CD14-positive monocyte (primary cell): ENCODE measurements around the gene CNGA1. TPM values are rescaled to one million over a fixed set of nuclear protein-coding genes. Genes with fewer than 3 reads are reported as not detected.
"Not testable (repeated sequence)": the region's sequence is repeated elsewhere in the genome, so short reads cannot be mapped to it uniquely, and the experiment has no call there.

ENCODE experiments used
- DNase-seq, 3 donors: peaks; one replicate each; pipeline ENCODE4 v3.0.0-alpha.2; 2011 to 2022
- H2AFZ ChIP-seq: 2 replicates; pipeline ENCODE4 v1.6.0; 2012; ENCODE audit warnings: mild to moderate bottlenecking, low read depth, low read length, inconsistent platforms; ENCODE audit not compliant: insufficient read depth, poor library complexity, severe bottlenecking
- H3K27ac ChIP-seq, 2 donors: 1 replicate in 1 of 2; 2 replicates in 1 of 2; pipeline ENCODE4 v1.5.1; 2012 to 2013; ENCODE audit warnings: low read length in 2 of 2, control low read depth in 1 of 2, inconsistent platforms in 1 of 2, low read depth in 1 of 2, mild to moderate bottlenecking in 1 of 2
- H3K27me3 ChIP-seq, 2 donors: one replicate each; pipeline versions ENCODE4 v1.6.0 to v1.6.1; 2011 to 2013; ENCODE audit warnings: low read length in 2 of 2; ENCODE audit not compliant: control insufficient read depth in 2 of 2, insufficient read depth in 2 of 2
- H3K36me3 ChIP-seq, 2 donors: replicated peaks in 1 of 2; 1 replicate in 1 of 2; 2 replicates in 1 of 2; pipeline versions ENCODE4 v1.5.1 to v1.6.1; 2012 to 2013; ENCODE audit warnings: low read length in 2 of 2, control low read depth in 1 of 2, inconsistent platforms in 1 of 2, mild to moderate bottlenecking in 1 of 2; ENCODE audit not compliant: insufficient read depth in 2 of 2, control insufficient read depth in 1 of 2
- H3K4me1 ChIP-seq, 2 donors: 1 replicate in 1 of 2; 2 replicates in 1 of 2; pipeline versions ENCODE4 v1.5.1 to v1.6.1; 2012 to 2013; ENCODE audit warnings: low read length in 2 of 2, control low read depth in 1 of 2, inconsistent platforms in 1 of 2, mild to moderate bottlenecking in 1 of 2, moderate library complexity in 1 of 2; ENCODE audit not compliant: insufficient read depth in 2 of 2, control insufficient read depth in 1 of 2
- H3K4me2 ChIP-seq: replicated peaks from 2 replicates; pipeline ENCODE3; 2012; ENCODE audit warnings: low read length, moderate library complexity, mild to moderate bottlenecking; ENCODE audit not compliant: poor library complexity, severe bottlenecking; ENCODE audit errors: extremely low read depth
- H3K4me3 ChIP-seq, 3 experiments: fragments of 200-600 bp in 1 of 3; sonication (generic) in 1 of 3; replicated peaks in 1 of 3; 1 replicate in 2 of 3; 2 replicates in 1 of 3; pipeline ENCODE4 v1.5.1; 2011 to 2013; ENCODE audit warnings: low read length in 3 of 3, mild to moderate bottlenecking in 3 of 3, control low read depth in 2 of 3, low read depth in 2 of 3, inconsistent platforms in 1 of 3, moderate library complexity in 1 of 3
- H3K79me2 ChIP-seq: 2 replicates; pipeline ENCODE4 v1.6.0; 2012; ENCODE audit warnings: mild to moderate bottlenecking, control low read depth, inconsistent platforms, low read length, moderate library complexity; ENCODE audit not compliant: insufficient read depth
- H3K9ac ChIP-seq: 2 replicates; pipeline ENCODE4 v1.6.0; 2017; ENCODE audit warnings: low read length, mild to moderate bottlenecking; ENCODE audit not compliant: insufficient read depth, poor library complexity, severe bottlenecking
- H3K9me3 ChIP-seq, 2 donors: replicated peaks in 1 of 2; 1 replicate in 1 of 2; 2 replicates in 1 of 2; pipeline versions ENCODE4 v1.5.1 to v1.6.1; 2012 to 2013; ENCODE audit warnings: low read length in 2 of 2, control low read depth in 1 of 2; ENCODE audit not compliant: control insufficient read depth in 1 of 2, insufficient read depth in 1 of 2
- H4K20me1 ChIP-seq: 2 replicates; pipeline ENCODE4 v1.6.0; 2012; ENCODE audit warnings: mild to moderate bottlenecking, low read length, control low read depth, moderate library complexity; ENCODE audit not compliant: insufficient read depth
- H3K27ac Mint-ChIP-seq, 7 donors: one replicate each; pipeline ENCODE4 v1.8.0; 2020; ENCODE audit warnings: mild to moderate bottlenecking in 7 of 7, mixed read lengths in 7 of 7, moderate library complexity in 6 of 7, inconsistent platforms in 2 of 7
- H3K27me3 Mint-ChIP-seq, 3 donors: one replicate each; pipeline ENCODE4 v1.8.0; 2021 to 2022; ENCODE audit warnings: low read depth in 3 of 3, mild to moderate bottlenecking in 3 of 3, mixed read lengths in 3 of 3, moderate library complexity in 3 of 3, inconsistent platforms in 1 of 3
- H3K36me3 Mint-ChIP-seq, 2 donors: one replicate each; pipeline ENCODE4 v1.8.0; 2020; ENCODE audit warnings: mixed read lengths in 2 of 2, inconsistent platforms in 1 of 2, mild to moderate bottlenecking in 1 of 2
- H3K4me1 Mint-ChIP-seq: one replicate; pipeline ENCODE4 v1.8.0; 2020; ENCODE audit warnings: mild to moderate bottlenecking, mixed read lengths
- H3K4me3 Mint-ChIP-seq, 2 donors: one replicate each; pipeline ENCODE4 v1.8.0; 2020; ENCODE audit warnings: mild to moderate bottlenecking in 2 of 2, mixed read lengths in 2 of 2, moderate library complexity in 1 of 2
- H3K9me3 Mint-ChIP-seq, 7 donors: one replicate each; pipeline ENCODE4 v1.8.0; 2020 to 2022; ENCODE audit warnings: mixed read lengths in 7 of 7, mild to moderate bottlenecking in 6 of 7, moderate library complexity in 6 of 7, inconsistent platforms in 2 of 7
- WGBS: methylation state at CpG from one replicate; pipeline ENCODE4 v1.1.5; 2013; ENCODE audit warnings: missing lambda C conversion rate; ENCODE audit not compliant: insufficient coverage; 5-methylcytosine and 5-hydroxymethylcytosine counted together
- intact Hi-C, 2 donors: fragments of 100-400 bp; cut with micrococcal nuclease; formaldehyde crosslinking; loops; one replicate each; pipeline versions ENCODE4 v1.15.0 to v1.15.1; 2023
- polyA plus RNA-seq, 3 donors: library from polyadenylated mRNA; depleted of rRNA in 1 of 3; unstranded in 2 of 3; stranded (reverse) in 1 of 3; fragments of 300-500 nt in 2 of 3; fragments of >200 nt in 1 of 3; fragmentation: Illumina TruSeq in 2 of 3; gene quantifications; 1 replicate in 2 of 3; 2 replicates in 1 of 3; pipeline ENCODE4 v1.2.3, GENCODE V29; 2012 to 2021
- TF ChIP-seq, protein P1 (sequence below): fragments of 200-600 bp; IDR thresholded peaks from one replicate; pipeline ENCODE4 v1.8.0; 2022; ENCODE audit warnings: antibody characterized with exemption, mild to moderate bottlenecking

Gene CNGA1
- polyA plus RNA-seq, 3 donors: not detected

GRCh38 chr4:48003568-48003967, 12.9 kb downstream of the CNGA1 start:
- WGBS: no CpG with 5 or more reads among the region's 2 CpGs

DNA sequence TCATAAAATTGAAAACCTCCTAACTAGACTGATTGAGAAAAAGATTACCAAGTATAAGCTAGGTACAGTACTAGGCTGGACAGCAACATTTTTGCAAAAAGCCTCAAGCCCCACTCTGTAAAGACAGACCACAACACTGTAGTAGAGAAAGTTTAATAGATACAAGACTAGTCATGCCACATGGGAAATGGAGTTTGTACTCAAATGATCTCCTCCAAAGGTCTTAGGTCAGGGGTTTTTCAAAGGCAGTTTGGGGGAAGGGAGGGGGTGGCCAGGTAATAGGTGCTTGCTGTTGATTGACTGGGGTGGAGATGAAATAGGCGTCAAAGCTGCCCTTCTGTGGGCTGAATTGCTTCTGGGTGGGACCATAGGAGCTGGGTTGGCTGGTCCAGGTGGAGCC, 14.2 kb downstream of the CNGA1 start:
- peaks cover 6 to 28% (median 22%) of the 10 kb centered on the region in 7 donors for H3K9me3 Mint-ChIP-seq
- H3K36me3 Mint-ChIP-seq: peaks cover 0 to 2% of the 10 kb centered on the region in 2 donors
- Histone ChIP-seq H3K4me2 (no peak overlapping the region), H4K20me1 (no peaks in the 10 kb centered on the region), H3K27ac (no peak overlapping the region), H3K79me2 (no peaks in the 10 kb centered on the region), H3K27me3 (no peaks in the 10 kb centered on the region), H3K9me3 (peaks cover 12 to 16% of the 10 kb centered on the region in 2 donors), H3K36me3 (no peaks in the 10 kb centered on the region), H3K4me1 (no peaks in the 10 kb centered on the region), H3K9ac (no peak overlapping the region), H3K4me3 (no peak overlapping the region), H2AFZ (no peak overlapping the region)
- H3K27ac Mint-ChIP-seq: no peak overlapping the region
- H3K4me1 Mint-ChIP-seq: no peaks in the 10 kb centered on the region
- TF ChIP-seq, protein P1, sequence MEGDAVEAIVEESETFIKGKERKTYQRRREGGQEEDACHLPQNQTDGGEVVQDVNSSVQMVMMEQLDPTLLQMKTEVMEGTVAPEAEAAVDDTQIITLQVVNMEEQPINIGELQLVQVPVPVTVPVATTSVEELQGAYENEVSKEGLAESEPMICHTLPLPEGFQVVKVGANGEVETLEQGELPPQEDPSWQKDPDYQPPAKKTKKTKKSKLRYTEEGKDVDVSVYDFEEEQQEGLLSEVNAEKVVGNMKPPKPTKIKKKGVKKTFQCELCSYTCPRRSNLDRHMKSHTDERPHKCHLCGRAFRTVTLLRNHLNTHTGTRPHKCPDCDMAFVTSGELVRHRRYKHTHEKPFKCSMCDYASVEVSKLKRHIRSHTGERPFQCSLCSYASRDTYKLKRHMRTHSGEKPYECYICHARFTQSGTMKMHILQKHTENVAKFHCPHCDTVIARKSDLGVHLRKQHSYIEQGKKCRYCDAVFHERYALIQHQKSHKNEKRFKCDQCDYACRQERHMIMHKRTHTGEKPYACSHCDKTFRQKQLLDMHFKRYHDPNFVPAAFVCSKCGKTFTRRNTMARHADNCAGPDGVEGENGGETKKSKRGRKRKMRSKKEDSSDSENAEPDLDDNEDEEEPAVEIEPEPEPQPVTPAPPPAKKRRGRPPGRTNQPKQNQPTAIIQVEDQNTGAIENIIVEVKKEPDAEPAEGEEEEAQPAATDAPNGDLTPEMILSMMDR: no peak
- no peak overlapping the region for H3K4me3 Mint-ChIP-seq
- no peak for DNase-seq
- intact Hi-C loops: loop anchor here in 1 of 2 donors (5.0 kb wide), 1 partner anchor 85 kb away; no protein-coding TSS in a partner anchor
- no CpG with 5 or more reads among the region's 1 CpG for WGBS
- peaks cover 0 to 2% (median 0%) of the 10 kb centered on the region in 3 donors for H3K27me3 Mint-ChIP-seq

More at GRCh38 chr4:48003568-48003967, 12.9 kb downstream of the CNGA1 start:
- H3K9ac ChIP-seq, H3K4me1 Mint-ChIP-seq, H3K27me3 Mint-ChIP-seq, H3K4me3 ChIP-seq, H3K27me3 ChIP-seq, H3K36me3 ChIP-seq, H3K79me2 ChIP-seq, H3K27ac Mint-ChIP-seq, H3K4me3 Mint-ChIP-seq, H3K27ac ChIP-seq, H4K20me1 ChIP-seq, H3K36me3 Mint-ChIP-seq, H3K4me2 ChIP-seq, H3K4me1 ChIP-seq, H2AFZ ChIP-seq: not testable (repeated sequence)
- DNase-seq: peak in 2 of 3 donors; percentile 16 to 31
- H3K9me3 ChIP-seq: peaks cover 12 to 24% of the 10 kb centered on the region in 2 donors
- H3K9me3 Mint-ChIP-seq: peaks cover 6 to 37% (median 21%) of the 10 kb centered on the region in 7 donors
- intact Hi-C loops: loop anchor here in 1 of 2 donors (5.0 kb wide), 1 partner anchor 84 kb away; no protein-coding TSS in a partner anchor
- TF ChIP-seq, protein P1: peak; percentile 81
